K562 (cell line): ENCODE results near the gene TTC28. TPM values are rescaled to one million over a fixed set of nuclear protein-coding genes. Genes with fewer than 3 reads are reported as not detected.

Experiments
- E2F3 ChIP-seq: fragments of 250-450 bp; sonication (Bioruptor Pico); IDR thresholded peaks from 2 replicates; pipeline ENCODE4 v1.4.0; 2020; ENCODE audit warnings: mild to moderate bottlenecking
- PTBP1 ChIP-seq: fragments of 200-400 bp; formaldehyde crosslinking; IDR thresholded peaks from 2 replicates; pipeline ENCODE4 v1.6.1; 2017; ENCODE audit warnings: low read depth, low read length
- TCF3 ChIP-seq: sonication (generic); formaldehyde crosslinking; IDR thresholded peaks from 2 replicates; pipeline ENCODE4 v1.4.0; 2020; ENCODE audit warnings: mild to moderate bottlenecking, missing genetic modification reagents
- ZKSCAN8 ChIP-seq: fragments of 200-800 bp; sonication (Bioruptor generic); IDR thresholded peaks from 2 replicates; pipeline ENCODE4 v1.6.1; 2016; ENCODE audit warnings: missing genetic modification characterization, missing compliant biosample characterization
- ZNF589 ChIP-seq: fragments of 200-800 bp; sonication (Bioruptor generic); IDR thresholded peaks from 2 replicates; pipeline ENCODE4 v1.6.1; 2016; ENCODE audit warnings: low read depth, missing genetic modification characterization, missing compliant biosample characterization
- polyA plus RNA-seq, 8 experiments: library from polyadenylated mRNA; depleted of rRNA in 4 of 8; stranded (reverse) in 5 of 8; unstranded in 3 of 8; fragments of >200 nt; fragmentation: Nextera tagmentation in 2 of 8; fragmentation: Illumina TruSeq in 1 of 8; extraction: Ambion mirVana in 2 of 8; extraction: Trizol in 1 of 8; gene quantifications; 2 replicates each; pipeline versions ENCODE4 v1.2.1 to v1.2.3, GENCODE V29; 2011 to 2014; ENCODE audit warnings: inconsistent platforms in 1 of 8, missing spikeins in 1 of 8
- total RNA-seq, 7 experiments: library from RNA; depleted of rRNA in 6 of 7; stranded (reverse); fragments of >200 nt in 6 of 7; fragmentation: Illumina TruSeq in 2 of 7; extraction: Trizol in 2 of 7; gene quantifications; 2 replicates each; pipeline versions ENCODE4 v1.2.1 to v1.2.3, GENCODE V29; 2011 to 2021; ENCODE audit warnings: low replicate concordance in 1 of 7
- TF ChIP-seq, protein P1 (sequence below): fragments of 450-650 bp; IDR thresholded peaks from one replicate; pipeline ENCODE4 v1.6.1; 2018; ENCODE audit warnings: mild to moderate bottlenecking, moderate library complexity; ENCODE audit not compliant: partially characterized antibody
- TF ChIP-seq, protein P2 (sequence below): fragments of 450-650 bp; IDR thresholded peaks from 2 replicates; pipeline ENCODE4 v1.6.1; 2014; ENCODE audit warnings: low read depth, mild to moderate bottlenecking, moderate library complexity, borderline replicate concordance
- TF ChIP-seq, protein P3 (sequence below): sonication (generic); formaldehyde crosslinking; IDR thresholded peaks from 2 replicates; pipeline ENCODE4 v1.9.0; 2022; ENCODE audit warnings: mild to moderate bottlenecking, missing genetic modification reagents

The TTC28 gene
- total and polyA plus RNA-seq, 9 of the 15 experiments (the other 6 are each of a cell fraction or from before 2014, with no cell fraction given) = 0.22 to 10.7 (median 3.1) TPM

DNA sequence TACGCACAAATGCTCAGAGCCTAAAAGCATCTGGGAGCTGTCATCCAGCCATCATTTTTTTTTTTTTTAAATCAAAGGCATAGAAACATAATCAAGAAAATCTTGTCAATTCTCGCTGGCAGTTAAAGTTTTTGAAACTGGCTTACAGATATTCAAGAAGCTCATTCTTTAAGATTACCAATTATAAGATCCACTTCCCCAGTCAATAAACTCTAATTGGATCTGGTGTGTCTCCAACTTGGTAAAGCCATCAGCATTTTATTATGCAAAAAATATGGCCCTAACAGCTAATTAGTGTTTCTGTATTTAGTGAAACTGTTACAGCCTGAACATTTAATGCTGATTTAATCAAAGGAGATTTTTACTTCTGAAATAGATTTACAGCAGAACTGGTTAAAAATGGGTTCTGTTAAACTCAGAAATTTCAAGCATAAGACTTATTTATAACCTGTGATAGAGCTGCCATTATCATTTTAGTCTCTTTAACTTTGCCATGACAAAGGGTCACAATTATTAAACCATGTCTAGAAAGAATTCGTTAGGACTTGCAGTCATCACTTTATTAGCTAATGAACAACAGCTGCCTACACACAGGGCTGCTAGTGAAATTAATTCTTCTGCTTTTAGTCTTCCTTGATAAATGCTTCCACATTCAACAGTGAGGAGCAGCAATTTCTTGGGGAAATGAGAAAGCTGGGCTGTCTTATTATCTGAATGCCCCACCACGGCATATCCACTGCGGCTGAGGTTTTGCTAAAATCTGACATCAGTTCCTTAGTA lies 584.1 kb downstream of the TTC28 start (continued):
- TF ChIP-seq, protein P1, sequence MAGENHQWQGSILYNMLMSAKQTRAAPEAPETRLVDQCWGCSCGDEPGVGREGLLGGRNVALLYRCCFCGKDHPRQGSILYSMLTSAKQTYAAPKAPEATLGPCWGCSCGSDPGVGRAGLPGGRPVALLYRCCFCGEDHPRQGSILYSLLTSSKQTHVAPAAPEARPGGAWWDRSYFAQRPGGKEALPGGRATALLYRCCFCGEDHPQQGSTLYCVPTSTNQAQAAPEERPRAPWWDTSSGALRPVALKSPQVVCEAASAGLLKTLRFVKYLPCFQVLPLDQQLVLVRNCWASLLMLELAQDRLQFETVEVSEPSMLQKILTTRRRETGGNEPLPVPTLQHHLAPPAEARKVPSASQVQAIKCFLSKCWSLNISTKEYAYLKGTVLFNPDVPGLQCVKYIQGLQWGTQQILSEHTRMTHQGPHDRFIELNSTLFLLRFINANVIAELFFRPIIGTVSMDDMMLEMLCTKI = no peak
- TF ChIP-seq ZKSCAN8 (no peak), TCF3 (no peak), ZNF589 (CRISPR knock-in tag) (no peak), E2F3 (CRISPR knock-in tag) (no peak), PTBP1 (no peak)
- TF ChIP-seq, protein P2, sequence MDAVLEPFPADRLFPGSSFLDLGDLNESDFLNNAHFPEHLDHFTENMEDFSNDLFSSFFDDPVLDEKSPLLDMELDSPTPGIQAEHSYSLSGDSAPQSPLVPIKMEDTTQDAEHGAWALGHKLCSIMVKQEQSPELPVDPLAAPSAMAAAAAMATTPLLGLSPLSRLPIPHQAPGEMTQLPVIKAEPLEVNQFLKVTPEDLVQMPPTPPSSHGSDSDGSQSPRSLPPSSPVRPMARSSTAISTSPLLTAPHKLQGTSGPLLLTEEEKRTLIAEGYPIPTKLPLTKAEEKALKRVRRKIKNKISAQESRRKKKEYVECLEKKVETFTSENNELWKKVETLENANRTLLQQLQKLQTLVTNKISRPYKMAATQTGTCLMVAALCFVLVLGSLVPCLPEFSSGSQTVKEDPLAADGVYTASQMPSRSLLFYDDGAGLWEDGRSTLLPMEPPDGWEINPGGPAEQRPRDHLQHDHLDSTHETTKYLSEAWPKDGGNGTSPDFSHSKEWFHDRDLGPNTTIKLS = no peak
- TF ChIP-seq, protein P3, sequence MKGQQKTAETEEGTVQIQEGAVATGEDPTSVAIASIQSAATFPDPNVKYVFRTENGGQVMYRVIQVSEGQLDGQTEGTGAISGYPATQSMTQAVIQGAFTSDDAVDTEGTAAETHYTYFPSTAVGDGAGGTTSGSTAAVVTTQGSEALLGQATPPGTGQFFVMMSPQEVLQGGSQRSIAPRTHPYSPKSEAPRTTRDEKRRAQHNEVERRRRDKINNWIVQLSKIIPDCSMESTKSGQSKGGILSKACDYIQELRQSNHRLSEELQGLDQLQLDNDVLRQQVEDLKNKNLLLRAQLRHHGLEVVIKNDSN (CRISPR knock-in tag) = no peak
